Fibroblast of lung (primary cell): ENCODE results near the gene COL4A1.

ENCODE experiments used
- CTCF ChIP-seq, 2 donors: IDR thresholded peaks in 1 of 2; conservative IDR thresholded peaks in 1 of 2; 1 replicate in 1 of 2; 2 replicates in 1 of 2; pipeline ENCODE4 v1.5.1; 2011 to 2012; ENCODE audit warnings: low read length in 2 of 2, control low read depth in 1 of 2, inconsistent platforms in 1 of 2, low read depth in 1 of 2, mild to moderate bottlenecking in 1 of 2
- EZH2 ChIP-seq: IDR thresholded peaks from 2 replicates; pipeline ENCODE4 v1.5.1; 2012; ENCODE audit warnings: low read length, control low read depth, mild to moderate bottlenecking; ENCODE audit errors: missing control alignments

GRCh38 chr13:110224519-110224918 is 82.4 kb downstream of the COL4A1 start:
- TF ChIP-seq CTCF (conservative IDR thresholded peaks at IDR 0.05 in 1 of 2, IDR thresholded peaks at IDR 0.05 in 1 of 2; ENCODE audit: low read depth in 1 of 2, low read length in 2 of 2) (no peak), EZH2 (no peak)
